Measurements from ENCODE around the gene ANKHD1. TPM values are rescaled to one million over a fixed set of nuclear protein-coding genes. Genes with fewer than 3 reads are reported as not detected.

The ANKHD1 gene
- polyA plus RNA-seq, 1 of the 3 experiments (the other 2 are of a cell fraction) = 26.7 TPM

DNA sequence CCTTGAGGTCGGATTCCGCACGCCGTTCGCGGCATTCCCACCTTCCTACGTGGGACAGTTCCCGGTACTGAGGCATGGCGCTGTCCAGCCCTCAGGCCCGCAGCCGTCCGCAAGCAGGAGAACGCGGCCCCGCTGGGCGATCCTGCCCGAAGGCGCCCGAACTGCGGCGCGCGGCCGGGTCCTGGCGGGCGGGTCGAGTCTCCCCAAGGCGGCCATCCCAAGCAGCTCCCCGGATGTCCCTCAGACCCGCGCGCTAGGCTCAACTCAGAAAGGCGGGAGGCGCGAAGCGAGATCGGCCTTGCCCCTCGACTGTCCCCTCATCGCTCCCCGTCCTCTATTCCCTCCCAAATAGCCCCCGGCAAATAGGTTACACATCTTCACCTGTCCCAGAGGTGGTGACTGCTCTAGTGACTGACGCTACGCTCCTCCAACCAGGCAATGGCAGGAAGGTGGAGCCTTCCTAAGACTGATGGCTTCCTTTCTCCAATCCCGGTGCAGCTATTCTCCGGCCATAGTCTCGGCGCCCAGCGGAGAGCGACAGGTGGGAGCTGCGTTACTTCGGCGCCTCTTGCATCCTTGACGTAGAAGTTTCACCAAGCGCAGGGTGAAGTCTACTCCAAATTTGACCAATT lies 787 bp upstream of the ANKHD1 start:
- DNase-seq = peak; percentile 89
- Histone ChIP-seq H3K4me1 (ENCODE audit: control insufficient read depth in 1 of 2, insufficient read depth in 2 of 2, low read depth in 1 of 2, low read length in 1 of 2) (peaks cover 0 to 4% of the 10 kb centered on the region in 2 experiments; a peak in 1 of 4 replicates), H3K9me2 (no peaks in the 10 kb centered on the region), H3K27me3 (ENCODE audit: insufficient read depth) (no peaks in the 10 kb centered on the region), H2AFZ (ENCODE audit: low read depth) (peak overlapping the region; percentile 75), H3K27ac (ENCODE audit: low read depth in 2 of 2, low read length in 1 of 2) (peak overlapping the region; percentile 29 to 95), H3K36me3 (replicated peaks in 1 of 2; ENCODE audit: control insufficient read depth in 1 of 2, insufficient read depth in 2 of 2, low read length in 1 of 2) (no peaks in the 10 kb centered on the region), H3K9me3 (no peaks in the 10 kb centered on the region), H3K9ac (peak overlapping the region; percentile 39; the same call in 1 of the 2 replicates), H3K4me2 (peak overlapping the region; percentile 82), H4K20me1 (ENCODE audit: insufficient read depth) (peaks cover 36% of the 10 kb centered on the region), H3F3A (replicated peaks; ENCODE audit: insufficient read depth) (peaks cover 17% of the 10 kb centered on the region), H3K79me2 (ENCODE audit: insufficient read depth) (peaks cover 46% of the 10 kb centered on the region), H3K4me3 (ENCODE audit: low read depth in 2 of 2, low read length in 1 of 2) (peak overlapping the region; percentile 72 to 79)
- POLR2A ChIA-PET = interaction anchor here (0.7 to 2.2 kb wide), 7 partner anchors 35 to 247 kb away, joined by 3 to 6 read pairs (median 4); partner anchors contain the start of genes APBB3, EIF4EBP3, HBEGF and IK
- CTCF ChIA-PET = interaction anchor here (0.6 to 1.0 kb wide), 3 partner anchors 163 to 319 kb away, joined by 3 read pairs; partner anchors contain the start of gene APBB3
- 1% methylated on average over 24 of the region's 54 CpGs for WGBS (ENCODE audit: low lambda C conversion rate)
- TF ChIP-seq TCF12 (IDR thresholded peaks at IDR 0.05) (no peak), NFIC (IDR thresholded peaks at IDR 0.05; ENCODE audit: borderline replicate concordance) (no peak), GATA2 (CRISPR knock-in tag; IDR thresholded peaks at IDR 0.05) (0 out of 2 replicates have a peak, but pooled peaks have one; percentile 7), RFX5 (IDR thresholded peaks at IDR 0.05; ENCODE audit: low read length) (no peak), CTCF (IDR thresholded peaks at IDR 0.05) (no peak), USF2 (IDR thresholded peaks at IDR 0.05; ENCODE audit: borderline replicate concordance, low read depth, low read length) (no peak), NRF1 (IDR thresholded peaks at IDR 0.05; ENCODE audit: low read depth, low read length) (no peak), YY1 (IDR thresholded peaks at IDR 0.05; ENCODE audit: low read depth) (no peak; the same call in 1 of the 2 replicates), EP300 (IDR thresholded peaks at IDR 0.05; ENCODE audit: borderline replicate concordance in 1 of 2, low read depth in 1 of 2, low read length in 1 of 2) (no peak), FOXM1 (IDR thresholded peaks at IDR 0.05; ENCODE audit: low read depth) (no peak), FOSL2 (IDR thresholded peaks at IDR 0.05; ENCODE audit: borderline replicate concordance, low read depth) (no peak), RCOR1 (IDR thresholded peaks at IDR 0.05; ENCODE audit: low read length) (no peak), CHD2 (IDR thresholded peaks at IDR 0.05; ENCODE audit: low read length, partially characterized antibody) (no peak), RXRA (IDR thresholded peaks at IDR 0.05; ENCODE audit: borderline replicate concordance, low read depth) (no peak), MEF2A (IDR thresholded peaks at IDR 0.05; ENCODE audit: borderline replicate concordance, low read depth) (no peak), TEAD4 (IDR thresholded peaks at IDR 0.05; ENCODE audit: borderline replicate concordance, insufficient read depth) (0 out of 2 replicates have a peak, but pooled peaks have one; percentile 23), JUND (IDR thresholded peaks at IDR 0.05) (no peak), SIN3A (IDR thresholded peaks at IDR 0.05; ENCODE audit: borderline replicate concordance, low read depth, low read length) (peak; percentile 99), MXI1 (IDR thresholded peaks at IDR 0.05; ENCODE audit: low read depth, low read length) (peak; percentile 90), PBX3 (IDR thresholded peaks at IDR 0.05) (peak; percentile 96), ELF1 (IDR thresholded peaks at IDR 0.05) (no peak), EZH2phosphoT487 (IDR thresholded peaks at IDR 0.05; ENCODE audit: borderline replicate concordance, low read depth) (no peak)
- TF ChIP-seq, protein P1, sequence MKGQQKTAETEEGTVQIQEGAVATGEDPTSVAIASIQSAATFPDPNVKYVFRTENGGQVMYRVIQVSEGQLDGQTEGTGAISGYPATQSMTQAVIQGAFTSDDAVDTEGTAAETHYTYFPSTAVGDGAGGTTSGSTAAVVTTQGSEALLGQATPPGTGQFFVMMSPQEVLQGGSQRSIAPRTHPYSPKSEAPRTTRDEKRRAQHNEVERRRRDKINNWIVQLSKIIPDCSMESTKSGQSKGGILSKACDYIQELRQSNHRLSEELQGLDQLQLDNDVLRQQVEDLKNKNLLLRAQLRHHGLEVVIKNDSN (IDR thresholded peaks at IDR 0.05; ENCODE audit: borderline replicate concordance, low read depth) = no peak
- TF ChIP-seq, protein P2, sequence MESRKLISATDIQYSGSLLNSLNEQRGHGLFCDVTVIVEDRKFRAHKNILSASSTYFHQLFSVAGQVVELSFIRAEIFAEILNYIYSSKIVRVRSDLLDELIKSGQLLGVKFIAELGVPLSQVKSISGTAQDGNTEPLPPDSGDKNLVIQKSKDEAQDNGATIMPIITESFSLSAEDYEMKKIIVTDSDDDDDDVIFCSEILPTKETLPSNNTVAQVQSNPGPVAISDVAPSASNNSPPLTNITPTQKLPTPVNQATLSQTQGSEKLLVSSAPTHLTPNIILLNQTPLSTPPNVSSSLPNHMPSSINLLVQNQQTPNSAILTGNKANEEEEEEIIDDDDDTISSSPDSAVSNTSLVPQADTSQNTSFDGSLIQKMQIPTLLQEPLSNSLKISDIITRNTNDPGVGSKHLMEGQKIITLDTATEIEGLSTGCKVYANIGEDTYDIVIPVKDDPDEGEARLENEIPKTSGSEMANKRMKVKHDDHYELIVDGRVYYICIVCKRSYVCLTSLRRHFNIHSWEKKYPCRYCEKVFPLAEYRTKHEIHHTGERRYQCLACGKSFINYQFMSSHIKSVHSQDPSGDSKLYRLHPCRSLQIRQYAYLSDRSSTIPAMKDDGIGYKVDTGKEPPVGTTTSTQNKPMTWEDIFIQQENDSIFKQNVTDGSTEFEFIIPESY (IDR thresholded peaks at IDR 0.05; ENCODE audit: borderline replicate concordance, low read depth) = no peak
- TF ChIP-seq, protein P3, sequence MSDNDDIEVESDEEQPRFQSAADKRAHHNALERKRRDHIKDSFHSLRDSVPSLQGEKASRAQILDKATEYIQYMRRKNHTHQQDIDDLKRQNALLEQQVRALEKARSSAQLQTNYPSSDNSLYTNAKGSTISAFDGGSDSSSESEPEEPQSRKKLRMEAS (IDR thresholded peaks at IDR 0.05; ENCODE audit: low read depth) = peak; percentile 92

Data from SK-N-SH (cell line).